Measurements from ENCODE around the gene ANKRD31.
"Not testable (repeated sequence)": the region's sequence is repeated elsewhere in the genome, so short reads cannot be mapped to it uniquely, and the experiment has no call there.

ANKRD31 gene

GRCh38 chr5:75275756-75276155 lies 39.1 kb upstream of the ANKRD31 start:
- TF ChIP-seq, protein P1, sequence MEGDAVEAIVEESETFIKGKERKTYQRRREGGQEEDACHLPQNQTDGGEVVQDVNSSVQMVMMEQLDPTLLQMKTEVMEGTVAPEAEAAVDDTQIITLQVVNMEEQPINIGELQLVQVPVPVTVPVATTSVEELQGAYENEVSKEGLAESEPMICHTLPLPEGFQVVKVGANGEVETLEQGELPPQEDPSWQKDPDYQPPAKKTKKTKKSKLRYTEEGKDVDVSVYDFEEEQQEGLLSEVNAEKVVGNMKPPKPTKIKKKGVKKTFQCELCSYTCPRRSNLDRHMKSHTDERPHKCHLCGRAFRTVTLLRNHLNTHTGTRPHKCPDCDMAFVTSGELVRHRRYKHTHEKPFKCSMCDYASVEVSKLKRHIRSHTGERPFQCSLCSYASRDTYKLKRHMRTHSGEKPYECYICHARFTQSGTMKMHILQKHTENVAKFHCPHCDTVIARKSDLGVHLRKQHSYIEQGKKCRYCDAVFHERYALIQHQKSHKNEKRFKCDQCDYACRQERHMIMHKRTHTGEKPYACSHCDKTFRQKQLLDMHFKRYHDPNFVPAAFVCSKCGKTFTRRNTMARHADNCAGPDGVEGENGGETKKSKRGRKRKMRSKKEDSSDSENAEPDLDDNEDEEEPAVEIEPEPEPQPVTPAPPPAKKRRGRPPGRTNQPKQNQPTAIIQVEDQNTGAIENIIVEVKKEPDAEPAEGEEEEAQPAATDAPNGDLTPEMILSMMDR (IDR thresholded peaks at IDR 0.05; ENCODE audit: extremely low read depth, missing control alignments), result no peak
- DNase-seq (ENCODE audit: low spot score), result peak; percentile 1

DNA sequence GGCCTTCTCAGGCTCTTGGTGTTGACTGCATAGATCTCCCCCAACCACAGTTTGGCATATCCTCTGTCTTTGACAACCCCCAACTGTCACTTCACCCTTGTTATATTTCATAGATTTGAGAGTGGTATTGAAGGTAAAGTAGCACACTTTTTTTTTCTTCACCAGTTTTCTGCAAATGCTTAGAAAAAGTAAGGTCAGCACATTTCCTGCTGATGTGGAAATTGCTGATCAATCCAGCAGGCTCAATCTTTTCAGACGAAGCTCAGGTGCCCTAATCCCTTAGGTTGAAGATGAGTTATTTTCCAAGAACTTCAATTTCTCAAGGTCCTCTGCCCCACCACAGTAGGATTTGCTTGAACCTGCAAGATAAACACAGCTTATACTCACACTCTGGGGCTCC lies 38.5 kb upstream of the ANKRD31 start:
- TF ChIP-seq, protein P1 (IDR thresholded peaks at IDR 0.05; ENCODE audit: extremely low read depth, missing control alignments), result no peak
- DNase-seq (ENCODE audit: low spot score), result peak; percentile 2

- TF ChIP-seq, protein P1 (IDR thresholded peaks at IDR 0.05; ENCODE audit: extremely low read depth, missing control alignments), result no peak
- peak; percentile 4 for DNase-seq (ENCODE audit: low spot score)
These were observed 37.8 kb upstream of the ANKRD31 start for GRCh38 chr5:75274486-75274885.

- not testable (repeated sequence) for DNase-seq (ENCODE audit: low spot score)
These were observed 33.9 kb upstream of the ANKRD31 start for GRCh38 chr5:75270605-75271004.

GRCh38 chr5:75265731-75266130 lies 29.1 kb upstream of the ANKRD31 start:
- TF ChIP-seq, protein P1 (IDR thresholded peaks at IDR 0.05; ENCODE audit: extremely low read depth, missing control alignments), result peak; percentile 3
- DNase-seq (ENCODE audit: low spot score), result no peak

GRCh38 chr5:75262271-75262670 lies 25.6 kb upstream of the ANKRD31 start:
- no peak for DNase-seq (ENCODE audit: low spot score)
- TF ChIP-seq, protein P1 (IDR thresholded peaks at IDR 0.05; ENCODE audit: extremely low read depth, missing control alignments), result no peak

- no peak for DNase-seq (ENCODE audit: low spot score)
- TF ChIP-seq, protein P1 (IDR thresholded peaks at IDR 0.05; ENCODE audit: extremely low read depth, missing control alignments), result no peak
These were observed 24.0 kb upstream of the ANKRD31 start for GRCh38 chr5:75260708-75261107.

DNA sequence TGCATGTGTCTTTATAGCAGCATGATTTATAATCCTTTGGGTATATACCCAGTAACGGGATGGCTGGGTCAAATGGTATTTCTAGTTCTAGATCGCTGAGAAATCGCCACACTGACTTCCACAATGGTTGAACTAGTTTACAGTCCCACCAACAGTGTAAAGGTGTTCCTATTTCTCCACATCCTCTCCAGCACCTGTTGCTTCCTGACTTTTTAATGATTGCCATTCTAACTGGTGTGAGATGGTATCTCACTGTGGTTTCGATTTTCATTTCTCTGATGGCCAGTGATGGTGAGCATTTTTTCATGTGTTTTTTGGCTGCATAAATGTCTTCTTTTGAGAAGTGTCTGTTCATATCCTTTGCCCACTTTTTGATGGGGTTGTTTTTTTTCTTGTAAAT lies 13.8 kb upstream of the ANKRD31 start:
- not testable (repeated sequence) for DNase-seq (ENCODE audit: low spot score)

- no peak for DNase-seq (ENCODE audit: low spot score)
- TF ChIP-seq, protein P1 (IDR thresholded peaks at IDR 0.05; ENCODE audit: extremely low read depth, missing control alignments), result no peak
These were observed 8.3 kb upstream of the ANKRD31 start for GRCh38 chr5:75245023-75245422.

Measured in GM20000 (cell line).